ENCODE measurements around the gene MS4A6A.

Gene MS4A6A

GRCh38 chr11:60172011-60172410, 10.9 kb downstream of the MS4A6A start:
- TF ChIP-seq FOXP2 (optimal IDR thresholded peaks at IDR 0.05; ENCODE audit: borderline replicate concordance, extremely low read depth, extremely low read length, insufficient read depth) (no peak), REST (IDR thresholded peaks at IDR 0.05; ENCODE audit: insufficient read depth in 1 of 2, low read depth in 2 of 2, low read length in 2 of 2) (no peak), TAF1 (IDR thresholded peaks at IDR 0.05; ENCODE audit: borderline replicate concordance, insufficient read depth, low read length) (no peak), POLR2AphosphoS5 (IDR thresholded peaks at IDR 0.05; ENCODE audit: low read depth, low read length) (no peak), SIN3A (IDR thresholded peaks at IDR 0.05; ENCODE audit: borderline replicate concordance, insufficient read depth, low read length) (no peak)

GRCh38 chr11:60170566-60170965, 12.3 kb downstream of the MS4A6A start:
- TF ChIP-seq TAF1 (IDR thresholded peaks at IDR 0.05; ENCODE audit: borderline replicate concordance, insufficient read depth, low read length) (no peak), POLR2AphosphoS5 (IDR thresholded peaks at IDR 0.05; ENCODE audit: low read depth, low read length) (no peak)

- TF ChIP-seq POLR2AphosphoS5 (IDR thresholded peaks at IDR 0.05; ENCODE audit: low read depth, low read length), result peak; percentile 30; the same call in 1 of the 2 replicates
- TF ChIP-seq REST (IDR thresholded peaks at IDR 0.05; ENCODE audit: insufficient read depth in 1 of 2, low read depth in 2 of 2, low read length in 2 of 2), result peak in 1 of 2 experiments; percentile 45; a peak in 1 of 4 replicates
- no peak for TF ChIP-seq TAF1 (IDR thresholded peaks at IDR 0.05; ENCODE audit: borderline replicate concordance, insufficient read depth, low read length)
- peak; percentile 31; the same call in 1 of the 2 replicates for TF ChIP-seq SIN3A (IDR thresholded peaks at IDR 0.05; ENCODE audit: borderline replicate concordance, insufficient read depth, low read length)
- no peak for TF ChIP-seq FOXP2 (optimal IDR thresholded peaks at IDR 0.05; ENCODE audit: borderline replicate concordance, extremely low read depth, extremely low read length, insufficient read depth)
Measured at GRCh38 chr11:60169264-60169915, 13.5 kb downstream of the MS4A6A start.

- no peak for TF ChIP-seq REST (IDR thresholded peaks at IDR 0.05; ENCODE audit: insufficient read depth in 1 of 2, low read depth in 2 of 2, low read length in 2 of 2)
- no peak for TF ChIP-seq FOXP2 (optimal IDR thresholded peaks at IDR 0.05; ENCODE audit: borderline replicate concordance, extremely low read depth, extremely low read length, insufficient read depth)
- no peak for TF ChIP-seq POLR2AphosphoS5 (IDR thresholded peaks at IDR 0.05; ENCODE audit: low read depth, low read length)
- no peak for TF ChIP-seq SIN3A (IDR thresholded peaks at IDR 0.05; ENCODE audit: borderline replicate concordance, insufficient read depth, low read length)
- no peak for TF ChIP-seq TAF1 (IDR thresholded peaks at IDR 0.05; ENCODE audit: borderline replicate concordance, insufficient read depth, low read length)
Measured at GRCh38 chr11:60168306-60168705, 14.6 kb downstream of the MS4A6A start.

GRCh38 chr11:60165951-60166350, 16.9 kb downstream of the MS4A6A start:
- TF ChIP-seq REST (IDR thresholded peaks at IDR 0.05; ENCODE audit: insufficient read depth in 1 of 2, low read depth in 2 of 2, low read length in 2 of 2) (no peak), POLR2AphosphoS5 (IDR thresholded peaks at IDR 0.05; ENCODE audit: low read depth, low read length) (no peak), TAF1 (IDR thresholded peaks at IDR 0.05; ENCODE audit: borderline replicate concordance, insufficient read depth, low read length) (no peak), SIN3A (IDR thresholded peaks at IDR 0.05; ENCODE audit: borderline replicate concordance, insufficient read depth, low read length) (no peak)
